Fibroblast of lung (primary cell): ENCODE data around the gene SERGEF.

Experiments used
- EZH2 ChIP-seq: IDR thresholded peaks from 2 replicates; pipeline ENCODE4 v1.5.1; 2012; ENCODE audit warnings: low read length, control low read depth, mild to moderate bottlenecking; ENCODE audit errors: missing control alignments
- TF ChIP-seq, protein P1 (sequence below), 2 donors: IDR thresholded peaks in 1 of 2; conservative IDR thresholded peaks in 1 of 2; 1 replicate in 1 of 2; 2 replicates in 1 of 2; pipeline ENCODE4 v1.5.1; 2011 to 2012; ENCODE audit warnings: low read length in 2 of 2, control low read depth in 1 of 2, inconsistent platforms in 1 of 2, low read depth in 1 of 2, mild to moderate bottlenecking in 1 of 2

DNA sequence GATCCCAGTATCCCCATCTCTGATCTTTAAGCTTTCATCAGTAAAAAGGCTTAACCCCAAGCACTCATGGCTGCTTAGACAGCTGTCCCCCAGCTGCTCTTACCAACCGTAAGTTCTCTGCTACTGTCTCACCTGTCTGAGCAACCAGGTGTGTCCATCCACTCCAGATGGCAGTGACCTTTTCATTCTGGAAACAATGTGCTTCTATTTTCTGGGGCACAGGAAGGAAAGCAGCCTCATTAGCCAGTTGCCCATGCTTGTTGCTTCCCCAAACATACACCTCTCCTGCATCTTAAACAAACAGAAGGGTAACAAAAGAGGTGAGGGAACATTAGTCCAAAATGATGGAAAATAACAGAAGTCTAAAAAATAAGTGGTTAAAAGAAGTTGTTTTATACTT is 24.4 kb downstream of the SERGEF start:
- TF ChIP-seq, protein P1, sequence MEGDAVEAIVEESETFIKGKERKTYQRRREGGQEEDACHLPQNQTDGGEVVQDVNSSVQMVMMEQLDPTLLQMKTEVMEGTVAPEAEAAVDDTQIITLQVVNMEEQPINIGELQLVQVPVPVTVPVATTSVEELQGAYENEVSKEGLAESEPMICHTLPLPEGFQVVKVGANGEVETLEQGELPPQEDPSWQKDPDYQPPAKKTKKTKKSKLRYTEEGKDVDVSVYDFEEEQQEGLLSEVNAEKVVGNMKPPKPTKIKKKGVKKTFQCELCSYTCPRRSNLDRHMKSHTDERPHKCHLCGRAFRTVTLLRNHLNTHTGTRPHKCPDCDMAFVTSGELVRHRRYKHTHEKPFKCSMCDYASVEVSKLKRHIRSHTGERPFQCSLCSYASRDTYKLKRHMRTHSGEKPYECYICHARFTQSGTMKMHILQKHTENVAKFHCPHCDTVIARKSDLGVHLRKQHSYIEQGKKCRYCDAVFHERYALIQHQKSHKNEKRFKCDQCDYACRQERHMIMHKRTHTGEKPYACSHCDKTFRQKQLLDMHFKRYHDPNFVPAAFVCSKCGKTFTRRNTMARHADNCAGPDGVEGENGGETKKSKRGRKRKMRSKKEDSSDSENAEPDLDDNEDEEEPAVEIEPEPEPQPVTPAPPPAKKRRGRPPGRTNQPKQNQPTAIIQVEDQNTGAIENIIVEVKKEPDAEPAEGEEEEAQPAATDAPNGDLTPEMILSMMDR (conservative IDR thresholded peaks at IDR 0.05 in 1 of 2, IDR thresholded peaks at IDR 0.05 in 1 of 2; ENCODE audit: low read depth in 1 of 2, low read length in 2 of 2): no peak
- no peak for TF ChIP-seq EZH2
